GM12864 (cell line): Measurements from ENCODE around the gene BCS1L.
A peak's percentile ranks its signal among the peaks of the same experiment; 100 is the strongest.

ENCODE experiments used
- DNase-seq: peaks from one replicate; pipeline ENCODE4 v3.0.0-alpha.2; 2011; ENCODE audit warnings: low read depth
- H3K4me3 ChIP-seq: 2 replicates; pipeline ENCODE4 v1.5.1; 2011; ENCODE audit warnings: mild to moderate bottlenecking, low read depth, low read length, control low read depth
- CTCF ChIP-seq: IDR thresholded peaks from 2 replicates; pipeline ENCODE4 v1.5.1; 2011; ENCODE audit warnings: low read depth, mild to moderate bottlenecking, moderate library complexity, low read length, control low read depth, inconsistent platforms; ENCODE audit errors: missing control alignments

Gene BCS1L

GRCh38 chr2:218659988-218660358 is 490 bp downstream of the BCS1L start:
- peak overlapping the region; percentile 88 for H3K4me3 ChIP-seq
- no peak for DNase-seq
- TF ChIP-seq CTCF: no peak

GRCh38 chr2:218662377-218662776 is 2.9 kb downstream of the BCS1L start:
- no peak overlapping the region for H3K4me3 ChIP-seq
- no peak for TF ChIP-seq CTCF
- no peak for DNase-seq

- no peak for TF ChIP-seq CTCF
- DNase-seq: no peak
- no peak overlapping the region for H3K4me3 ChIP-seq
These were observed 3.3 kb downstream of the BCS1L start for GRCh38 chr2:218662827-218663226.

GRCh38 chr2:218663901-218664300 is 4.4 kb downstream of the BCS1L start:
- no peak for TF ChIP-seq CTCF
- DNase-seq: no peak
- H3K4me3 ChIP-seq: no peak overlapping the region

GRCh38 chr2:218664653-218665052 is 5.2 kb downstream of the BCS1L start:
- no peak for TF ChIP-seq CTCF
- H3K4me3 ChIP-seq: no peak overlapping the region
- DNase-seq: no peak

- TF ChIP-seq CTCF: no peak
- no peak for DNase-seq
- H3K4me3 ChIP-seq: peak overlapping the region; percentile 86
These were observed 11.7 kb downstream of the BCS1L start for GRCh38 chr2:218671097-218671653.
